ENCODE results near the gene IMPDH1.
A peak's percentile ranks its signal among the peaks of the same experiment; 100 is the strongest.

IMPDH1 gene

DNA sequence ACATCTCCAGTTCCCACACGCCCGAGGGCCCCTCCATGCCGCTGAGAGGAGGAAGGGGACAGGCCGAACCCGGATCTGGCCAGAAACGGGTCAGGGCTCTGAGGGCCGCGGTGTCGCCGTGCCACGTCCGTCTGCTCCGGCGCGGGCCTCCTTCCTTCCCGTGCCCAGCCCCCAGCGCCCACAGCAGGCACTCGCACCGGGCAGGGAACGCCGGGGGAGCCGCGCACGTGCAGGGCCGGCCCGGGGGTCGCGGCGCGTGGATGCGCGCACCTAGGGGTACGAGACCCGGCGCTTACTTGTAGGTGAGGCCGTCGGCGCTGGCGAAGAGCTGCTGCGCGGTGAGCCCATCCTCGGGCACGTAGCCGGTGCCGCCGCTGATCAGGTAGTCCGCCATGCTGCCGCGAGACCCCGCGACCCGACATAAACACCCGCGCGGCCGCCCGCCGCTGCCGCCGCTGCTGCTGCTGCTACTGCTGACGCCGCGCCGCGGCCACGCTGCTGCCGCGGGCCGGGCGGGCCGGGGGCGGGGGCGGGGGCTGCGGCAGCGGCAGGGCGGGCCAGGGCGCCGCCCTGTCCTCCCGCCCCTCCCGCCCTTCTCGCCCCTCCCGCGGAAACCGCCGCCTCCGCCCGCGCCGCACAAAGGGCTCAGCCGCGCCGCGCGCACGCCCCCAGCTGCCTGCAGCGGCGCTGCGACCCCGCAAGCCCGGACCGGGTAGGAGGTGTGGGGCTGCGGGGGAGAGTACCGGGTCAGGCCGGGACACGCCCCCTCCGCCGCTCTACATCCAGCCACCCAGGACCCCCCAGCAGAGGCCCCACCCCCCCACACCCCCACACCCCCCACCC is 4.1 kb downstream of the IMPDH1 start:
- DNase-seq (ENCODE audit: low read depth), result peak; percentile 37

DNA sequence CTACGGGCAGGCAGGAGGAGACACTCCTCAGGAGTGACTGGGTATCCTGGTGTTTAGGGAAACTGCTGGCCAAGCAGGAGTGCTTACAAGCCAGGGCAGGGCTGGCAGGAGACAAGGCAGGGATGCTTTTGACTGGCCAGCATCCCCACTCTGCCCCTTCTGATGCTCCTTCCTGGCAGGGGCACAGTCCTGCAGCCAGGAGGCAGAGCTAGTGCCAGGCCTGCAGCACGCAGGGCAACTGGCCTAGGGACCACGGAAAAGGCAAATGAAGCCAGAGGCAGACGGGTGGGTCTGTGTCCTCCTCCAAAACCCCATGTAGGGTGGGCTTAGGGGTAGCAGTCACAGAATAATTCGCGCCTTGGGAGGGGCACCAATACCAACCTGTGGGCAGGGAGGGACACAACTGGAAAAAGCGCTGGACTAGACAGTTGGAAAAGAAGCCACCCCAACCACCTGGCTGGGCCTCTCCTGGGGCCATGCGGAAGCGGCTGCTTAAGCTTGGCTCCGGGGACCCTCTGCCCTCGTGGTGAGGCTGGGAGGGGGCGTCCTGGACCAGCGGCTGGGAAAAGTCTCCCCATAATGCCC is 4.8 kb downstream of the IMPDH1 start:
- no peak for DNase-seq (ENCODE audit: low read depth)

DNA sequence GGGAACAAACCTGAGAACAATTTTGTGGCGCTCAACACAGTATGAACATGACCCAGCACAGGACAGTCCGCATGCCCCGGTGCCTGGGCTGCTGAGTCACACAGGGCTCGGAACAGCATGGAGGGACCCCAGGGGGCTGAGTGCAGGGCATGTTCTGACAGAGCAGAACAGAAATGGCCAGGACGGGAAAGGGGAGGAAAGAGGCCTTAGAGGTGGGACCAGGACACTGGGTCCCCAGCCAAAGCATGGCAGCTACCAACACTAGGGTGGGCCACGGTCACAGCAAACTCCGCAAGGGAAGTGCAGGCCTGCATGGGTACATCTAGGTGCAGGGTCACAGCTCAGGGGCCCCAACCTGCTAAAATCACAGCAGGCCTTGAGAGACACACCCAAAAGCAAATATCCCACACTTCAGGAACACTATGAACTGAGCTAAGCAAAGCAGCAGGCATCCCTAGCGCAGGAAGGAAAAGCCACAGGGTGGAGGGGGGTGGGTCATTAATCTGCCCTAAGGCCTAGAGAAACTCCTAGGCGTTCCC is 5.6 kb downstream of the IMPDH1 start:
- DNase-seq (ENCODE audit: low read depth), result no peak

DNA sequence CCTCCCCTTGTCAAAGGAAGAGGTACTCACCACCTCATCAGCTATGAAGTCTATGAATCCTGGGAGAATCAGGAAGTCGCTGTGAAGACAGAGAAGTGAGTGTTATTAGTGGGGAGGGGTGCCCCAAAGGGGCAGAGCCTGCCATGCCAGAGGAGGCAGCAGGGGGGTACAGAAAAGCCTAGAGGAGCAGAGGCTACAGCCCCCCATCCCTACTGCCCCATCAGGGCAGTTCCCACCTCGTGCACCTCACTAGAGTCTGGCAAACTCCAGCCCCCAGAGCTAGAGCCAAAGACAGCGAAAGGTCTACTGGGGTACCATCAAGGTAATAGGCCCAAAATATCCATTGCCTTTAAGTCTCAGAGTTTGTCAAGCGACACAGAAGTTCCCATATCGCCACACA is 6.1 kb downstream of the IMPDH1 start:
- DNase-seq (ENCODE audit: low read depth), result no peak

DNA sequence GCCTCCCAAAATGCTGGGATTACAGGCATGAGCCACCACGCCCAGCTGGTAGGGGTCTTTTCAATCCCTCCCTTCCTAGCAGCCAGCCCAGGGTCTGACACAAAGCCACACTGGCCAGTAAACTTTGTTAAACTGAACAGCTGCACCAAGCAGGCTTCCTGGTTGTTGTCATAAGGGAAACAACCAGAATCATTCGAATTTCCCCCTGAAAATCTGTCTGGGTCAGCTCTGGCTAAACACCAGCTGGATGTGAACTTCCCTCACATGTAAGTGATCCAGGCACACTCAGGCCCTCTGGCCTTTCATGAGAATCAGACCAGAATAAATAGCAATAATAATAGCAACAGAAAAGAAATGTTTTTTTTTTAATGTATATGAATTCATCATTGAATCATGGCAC is 7.4 kb downstream of the IMPDH1 start:
- DNase-seq (ENCODE audit: low read depth), result no peak

DNA sequence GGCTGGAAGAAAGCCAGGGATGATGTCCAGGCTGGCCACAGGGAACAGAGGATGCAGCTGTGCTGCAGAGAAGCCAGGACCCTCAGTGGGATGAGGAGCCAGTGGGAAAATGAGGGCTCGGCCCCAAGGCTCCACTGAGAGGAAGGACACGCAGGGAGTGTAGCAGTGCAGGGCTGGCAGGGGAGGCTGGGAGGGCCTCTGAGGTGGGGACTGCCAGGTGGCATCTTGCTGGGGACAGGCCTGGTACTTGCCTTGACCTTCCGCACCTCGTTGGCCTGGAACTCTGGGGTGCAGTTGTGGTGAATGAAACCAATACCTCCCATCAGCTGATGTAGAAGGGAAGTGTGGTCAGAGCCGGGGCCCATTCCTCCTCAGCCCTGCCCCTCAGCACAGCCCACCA is 9.2 kb downstream of the IMPDH1 start:
- no peak for DNase-seq (ENCODE audit: low read depth)

DNA sequence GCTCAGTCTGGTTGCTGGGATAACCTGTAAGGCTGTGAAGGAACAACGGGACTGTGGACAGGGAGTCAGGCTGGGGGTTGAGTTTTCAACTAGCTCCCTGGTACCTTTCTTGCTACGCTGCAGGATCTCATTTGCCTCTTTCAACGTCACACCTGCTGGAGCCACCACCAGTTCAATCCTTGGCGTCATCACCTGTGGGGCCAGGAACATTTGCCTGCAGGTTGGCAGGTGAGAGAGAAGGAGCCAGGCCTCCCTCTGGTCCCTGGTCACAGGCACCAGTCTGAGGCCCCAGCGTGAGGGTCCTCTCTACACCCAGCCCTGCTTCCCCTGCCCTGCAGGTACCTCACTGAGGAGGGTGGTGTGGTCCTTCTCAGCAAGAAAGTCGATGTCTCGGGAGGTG is 9.8 kb downstream of the IMPDH1 start:
- DNase-seq (ENCODE audit: low read depth), result no peak

DNA sequence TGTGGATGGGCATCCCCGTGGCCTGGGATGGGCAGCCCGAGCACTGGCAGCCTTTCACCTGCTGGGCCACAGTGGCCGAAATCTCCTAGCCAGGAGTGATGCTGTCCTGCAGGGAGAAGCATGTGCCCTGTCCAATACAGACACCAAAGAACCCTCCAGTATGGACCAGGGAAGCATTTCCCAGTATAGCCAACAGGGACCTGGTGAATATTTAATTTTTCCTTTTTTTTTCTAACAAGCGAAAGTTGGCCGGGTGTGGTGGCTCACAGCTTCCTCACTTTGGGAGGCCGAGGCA is 11.0 kb downstream of the IMPDH1 start:
- DNase-seq (ENCODE audit: low read depth), result no peak

DNA sequence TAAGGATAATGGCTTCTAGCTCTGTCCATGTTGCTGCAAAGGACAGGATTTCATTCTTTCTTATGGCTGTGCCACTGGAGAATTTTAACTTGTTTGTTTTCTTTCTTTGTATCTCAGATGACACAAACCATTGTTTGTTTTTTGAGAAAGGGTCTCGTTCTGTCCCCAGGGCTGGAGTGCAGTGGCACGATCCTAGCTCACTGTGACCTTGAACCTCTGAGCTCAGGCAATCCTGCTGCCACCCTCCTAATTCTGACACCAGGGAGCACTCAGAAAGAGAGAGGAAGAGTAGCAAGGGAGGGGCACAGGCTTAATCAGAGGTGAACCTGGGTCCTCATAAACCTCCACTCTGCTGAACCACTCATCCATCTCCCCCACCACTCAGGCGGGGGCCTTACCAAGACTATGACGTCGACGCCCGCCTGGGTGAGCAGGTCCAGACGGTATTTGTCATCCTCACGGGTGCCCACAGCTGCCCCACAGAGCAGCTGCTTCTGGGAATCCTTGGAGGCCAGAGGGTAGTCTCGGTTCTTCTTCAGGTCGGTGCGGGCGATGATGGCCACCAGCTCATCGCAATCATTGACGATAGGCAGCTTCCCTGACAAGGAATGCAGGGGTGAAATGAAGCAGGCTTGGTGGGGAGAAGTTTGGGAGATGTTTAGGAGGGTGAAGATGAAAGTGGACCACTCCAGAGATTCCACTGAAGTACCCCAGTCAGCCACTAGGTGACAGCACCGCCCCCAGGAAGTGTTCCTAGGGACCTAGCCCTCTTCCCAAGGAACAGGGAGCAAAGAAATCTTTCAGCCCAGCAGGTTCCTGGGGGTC is 11.6 kb downstream of the IMPDH1 start:
- no peak for DNase-seq (ENCODE audit: low read depth)

DNA sequence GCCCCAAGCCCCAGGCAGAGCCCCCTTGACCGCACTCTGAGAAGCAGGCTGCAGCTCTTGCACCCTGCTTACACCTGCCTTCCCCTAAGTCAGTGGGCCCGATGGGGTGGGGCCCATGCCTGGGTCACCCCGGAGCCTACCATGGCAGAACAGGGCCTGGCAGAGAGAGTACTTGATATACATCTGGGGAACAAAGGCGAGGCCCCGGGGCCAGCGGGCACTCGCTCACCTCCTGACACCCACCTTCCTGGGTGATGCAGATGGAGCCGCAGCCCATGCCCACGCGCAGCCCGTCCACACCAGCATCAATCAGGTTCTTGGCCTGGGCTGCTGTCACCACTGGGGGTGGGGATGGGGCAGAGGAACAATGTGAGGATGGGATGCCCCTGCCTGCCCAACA is 13.4 kb downstream of the IMPDH1 start:
- DNase-seq (ENCODE audit: low read depth), result no peak

DNA sequence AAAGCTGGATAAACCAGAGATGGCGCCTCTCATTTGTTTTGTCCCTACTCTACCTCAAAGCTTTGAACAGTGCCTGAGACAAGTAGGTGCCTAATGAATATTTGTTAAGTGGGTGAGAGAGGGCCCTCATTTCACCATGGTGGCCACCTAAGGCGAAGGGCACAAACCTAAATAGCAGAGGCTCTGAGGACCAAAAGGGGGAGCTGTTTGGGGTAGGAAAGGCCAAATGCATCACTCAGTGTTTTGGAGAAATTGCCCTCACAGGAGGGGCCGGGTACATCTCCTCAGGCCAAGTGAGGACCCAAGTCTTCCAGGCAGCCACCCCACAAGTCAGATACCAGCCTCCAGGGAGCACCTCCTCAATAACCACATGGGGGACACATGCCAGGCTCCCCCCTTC is 14.0 kb downstream of the IMPDH1 start:
- no peak for DNase-seq (ENCODE audit: low read depth)

DNA sequence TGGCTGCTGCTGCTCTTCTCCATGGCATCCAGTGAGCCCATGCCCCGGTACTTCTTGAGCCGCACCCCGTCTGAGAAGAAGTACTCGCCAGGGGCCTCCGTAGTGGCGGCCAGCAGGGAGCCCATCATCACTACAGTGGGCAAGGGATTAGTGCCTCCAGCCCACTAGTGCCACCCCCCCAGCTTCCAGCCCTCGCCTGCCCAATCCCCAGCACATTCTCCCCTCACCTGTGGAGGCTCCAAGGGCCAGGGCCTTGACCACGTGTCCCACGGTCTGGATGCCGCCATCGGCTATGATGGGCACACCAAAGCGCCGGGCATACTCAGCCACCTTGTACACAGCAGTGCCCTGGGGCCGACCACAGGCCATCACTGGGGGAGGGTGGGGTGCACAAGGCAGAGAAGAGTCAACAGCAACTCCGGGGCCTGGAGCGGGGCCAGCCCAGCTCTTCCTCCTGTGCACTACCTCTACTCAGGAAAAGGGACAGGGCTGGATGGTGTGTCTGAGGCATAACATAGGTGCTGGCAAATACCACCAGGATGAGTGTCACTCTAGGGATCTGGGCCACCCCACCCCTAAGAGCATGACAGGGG is 14.8 kb downstream of the IMPDH1 start:
- DNase-seq (ENCODE audit: low read depth), result no peak

DNA sequence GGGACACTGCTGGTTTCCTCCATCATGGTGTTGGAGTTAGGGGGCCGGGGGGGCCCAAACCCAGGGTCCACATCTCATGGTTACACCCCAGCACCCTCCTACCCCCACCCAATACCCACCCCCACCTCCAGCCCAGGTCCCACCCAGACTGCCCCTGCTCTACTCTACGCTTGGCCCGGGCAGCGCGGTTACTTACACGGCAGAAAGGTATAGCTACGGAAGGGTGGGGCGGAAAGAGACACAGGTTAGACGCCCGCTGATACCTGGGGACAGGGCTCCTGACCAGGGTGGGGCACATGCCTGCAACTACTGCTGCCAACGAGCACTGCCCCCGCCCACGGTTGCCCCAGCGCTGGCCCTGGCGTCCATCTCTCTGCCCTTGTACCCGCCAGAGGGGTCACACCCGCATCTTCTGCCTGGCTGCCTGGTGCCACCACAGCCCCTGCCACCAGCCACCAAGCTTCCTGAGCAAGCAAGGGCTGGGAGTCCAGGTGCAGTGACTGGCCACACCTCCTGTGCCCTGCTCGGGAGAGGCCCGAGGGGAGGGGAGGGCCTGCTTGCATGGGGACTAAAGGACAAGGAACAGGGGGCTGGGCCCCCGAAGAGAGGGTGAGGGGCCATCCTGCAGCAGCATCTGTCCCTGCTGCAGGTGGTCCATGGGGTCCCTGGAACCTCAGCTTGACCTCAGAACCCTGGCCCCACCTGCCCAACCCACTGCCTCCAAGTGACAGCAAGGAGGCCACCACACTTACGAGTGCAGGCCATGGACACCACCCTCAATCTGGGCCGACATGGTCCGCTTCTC is 16.1 kb downstream of the IMPDH1 start:
- DNase-seq (ENCODE audit: low read depth), result no peak

DNA sequence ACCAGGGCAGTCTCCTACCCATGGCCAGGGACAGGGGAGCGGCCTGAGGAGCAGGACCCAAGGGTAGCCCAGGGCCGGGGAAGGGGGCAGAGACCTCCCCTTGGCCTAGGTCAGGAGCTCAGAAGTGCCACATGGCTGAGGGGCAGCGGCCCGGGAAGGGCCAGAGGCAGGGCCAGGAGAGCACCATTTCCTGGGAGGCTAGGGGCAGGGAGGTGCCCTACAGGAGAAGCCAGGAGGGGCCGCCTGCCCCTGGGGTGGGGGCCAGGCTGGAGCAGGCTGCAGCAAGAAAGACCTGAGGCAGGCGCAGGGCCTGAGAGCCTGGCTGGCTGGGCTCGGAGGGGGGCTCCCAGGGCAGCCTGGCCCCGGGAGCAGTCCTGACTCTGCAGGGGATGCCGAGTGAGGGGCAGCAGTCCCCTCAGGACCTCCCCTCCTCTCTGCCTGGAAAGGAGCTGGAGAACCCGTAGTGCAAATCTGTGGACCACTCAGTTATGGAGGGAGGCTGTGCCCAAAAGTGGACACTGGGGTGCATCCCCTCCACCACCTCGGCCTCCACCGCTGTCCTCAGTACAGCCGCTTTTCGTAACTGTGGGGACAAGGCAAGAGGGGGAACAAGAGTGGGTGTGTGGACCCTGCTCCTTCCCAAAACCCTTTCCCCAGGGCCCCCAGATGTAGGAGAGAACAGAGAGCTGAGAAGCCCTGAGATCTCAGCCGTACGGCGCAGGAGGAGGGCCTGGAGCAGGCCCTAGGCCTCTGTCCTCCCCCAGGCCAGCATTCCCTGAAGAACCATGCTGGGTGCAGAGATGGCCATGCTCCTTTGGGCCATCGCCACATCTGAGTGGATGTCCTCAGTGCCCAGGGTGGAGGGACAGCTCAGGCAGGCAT is 17.1 kb downstream of the IMPDH1 start:
- no peak for DNase-seq (ENCODE audit: low read depth)

DNA sequence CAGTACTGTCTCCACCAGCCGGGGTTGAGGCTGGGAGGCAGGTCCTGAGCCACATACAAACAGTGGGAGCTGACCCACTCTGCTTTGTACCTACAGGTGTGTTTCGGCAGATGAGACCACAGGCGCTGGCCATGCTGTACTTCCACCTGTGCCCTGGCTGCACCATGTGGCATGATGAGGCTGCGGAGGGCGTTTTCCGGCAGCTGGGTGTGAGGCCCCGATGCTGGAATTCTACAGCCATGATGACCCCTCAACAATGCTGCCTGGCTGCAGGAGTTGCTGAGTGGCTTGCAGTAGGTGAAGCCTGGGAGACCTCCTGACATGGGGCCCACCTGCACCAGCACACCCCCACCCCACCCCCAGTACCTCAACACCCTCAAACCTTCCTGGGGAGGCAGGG is 18.0 kb downstream of the IMPDH1 start:
- DNase-seq (ENCODE audit: low read depth), result no peak

DNA sequence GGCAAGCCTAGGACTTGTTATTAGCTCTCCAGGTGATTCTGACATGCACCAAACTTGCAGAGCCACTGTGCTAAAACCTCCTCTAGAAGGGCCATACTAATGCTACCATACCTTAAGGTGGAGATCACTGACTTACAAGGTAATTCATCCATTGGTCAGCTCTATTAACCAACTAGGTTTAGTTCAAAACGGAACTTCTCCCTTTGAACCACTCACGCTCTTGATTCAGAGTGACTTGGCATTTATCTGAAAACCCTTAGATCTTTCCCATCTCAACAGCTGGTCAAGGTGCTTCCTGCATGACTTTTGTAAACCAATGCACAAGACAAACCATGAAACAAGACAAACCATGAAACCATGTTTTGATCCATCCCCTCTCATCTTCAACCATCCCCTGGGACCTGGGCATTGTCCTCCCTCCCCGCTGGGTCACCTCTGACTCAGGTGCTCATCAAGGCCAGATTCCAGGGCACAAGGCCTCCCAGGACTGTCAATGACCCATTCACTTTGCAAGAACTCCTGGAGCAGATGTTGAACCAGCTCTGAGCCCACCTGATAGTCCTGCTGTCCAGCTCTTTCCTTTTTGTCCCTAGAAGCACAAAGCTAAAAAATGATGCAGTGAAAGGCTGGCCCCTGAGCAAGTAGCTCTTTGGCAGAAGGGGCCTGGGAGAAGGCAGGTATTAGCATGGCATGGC is 18.8 kb downstream of the IMPDH1 start:
- DNase-seq (ENCODE audit: low read depth), result no peak

DNA sequence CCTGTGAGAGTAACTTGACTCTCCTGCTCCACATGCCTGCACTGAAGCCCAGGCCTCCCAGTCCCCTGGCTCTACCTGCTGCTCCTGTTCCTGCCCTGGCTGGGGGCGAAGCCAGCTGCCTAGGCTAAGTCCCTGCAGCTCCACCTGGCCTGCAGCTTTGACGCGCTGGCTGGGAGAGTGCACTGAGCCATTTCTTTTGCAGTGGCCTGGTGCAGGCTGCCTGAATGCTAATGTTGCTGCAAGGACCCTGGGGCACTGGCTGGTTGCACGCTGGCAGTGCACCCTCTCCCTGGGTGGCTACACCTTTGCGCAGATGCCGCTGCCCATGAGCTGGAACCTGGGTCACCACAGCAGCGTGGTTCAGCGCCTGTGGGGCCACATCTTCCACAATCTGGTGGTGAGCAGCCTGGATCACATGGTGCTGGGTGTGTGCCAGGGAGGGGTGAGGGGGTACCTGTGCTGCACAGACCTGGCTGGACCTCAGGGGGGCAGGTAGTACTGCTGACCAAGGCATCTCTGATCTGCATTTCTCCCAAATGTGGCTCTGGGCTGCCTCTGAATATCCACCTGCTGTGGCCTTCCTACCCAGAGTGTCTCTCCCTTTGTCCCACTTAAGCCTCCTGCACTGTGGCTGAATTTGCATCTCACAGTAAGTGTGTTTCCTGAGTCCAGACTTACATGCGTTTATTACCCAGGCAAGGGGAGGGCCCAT is 20.0 kb downstream of the IMPDH1 start:
- no peak for DNase-seq (ENCODE audit: low read depth)

DNA sequence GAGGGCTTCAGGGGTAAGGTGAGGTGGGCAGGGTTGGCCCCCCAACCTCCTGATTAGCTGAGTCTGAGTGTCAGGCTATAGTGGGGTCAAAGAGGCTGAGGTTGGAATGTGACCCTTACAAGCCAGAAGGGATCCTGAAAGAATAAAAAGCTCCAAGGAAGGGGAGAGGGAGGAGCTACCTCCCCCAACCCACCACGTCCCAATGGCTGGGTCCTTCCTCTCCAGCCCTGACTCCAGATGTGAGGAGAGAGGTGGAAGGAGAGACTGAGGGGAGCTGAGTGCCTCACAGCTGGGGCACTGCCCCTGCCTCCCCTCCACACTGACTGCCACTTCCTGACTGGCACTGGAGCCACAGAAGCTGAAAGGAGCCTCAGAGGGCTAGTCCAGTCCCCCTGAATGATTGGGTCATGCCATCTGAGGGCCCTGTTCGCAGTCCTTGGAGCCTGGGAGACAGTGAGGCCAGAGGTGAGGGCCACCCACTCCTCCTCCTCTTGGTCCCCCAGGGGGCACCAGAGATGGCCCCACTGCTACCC is 20.6 kb downstream of the IMPDH1 start:
- no peak for DNase-seq (ENCODE audit: low read depth)

DNA sequence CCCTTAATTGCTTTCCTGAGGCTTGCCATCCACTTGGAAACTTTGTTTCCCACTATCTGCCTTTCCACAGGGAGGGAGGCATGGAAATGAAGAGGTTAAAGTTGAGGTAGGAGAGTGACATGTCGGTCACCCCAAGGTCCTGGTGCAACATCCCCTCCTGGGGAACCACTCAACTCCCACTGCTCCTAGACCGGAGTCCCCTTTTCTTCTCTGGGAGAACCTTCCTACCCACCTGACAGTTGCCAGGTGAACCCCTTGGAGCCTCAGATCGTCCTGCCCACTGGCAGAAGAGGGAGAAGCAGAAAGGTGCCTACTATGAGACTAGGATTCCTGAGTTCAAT is 21.7 kb downstream of the IMPDH1 start:
- no peak for DNase-seq (ENCODE audit: low read depth)
